ENCODE data around the gene MX1. TPM values are rescaled to one million over a fixed set of nuclear protein-coding genes. Genes with fewer than 3 reads are reported as not detected.

Gene MX1
- total RNA-seq, 4 donors from 2014 or later, result 20.2 to 40.3 (median 31.5) TPM

GRCh38 chr21:41393876-41394465, 32.1 kb upstream of the MX1 start:
- H3K4me3 ChIP-seq, result no peak overlapping the region
- H3K9me3 ChIP-seq, result peaks cover 0 to 6% (median 0%) of the 10 kb centered on the region in 3 donors
- no peak overlapping the region for H3K27ac ChIP-seq
- peaks cover 0 to 46% of the 10 kb centered on the region in 2 donors for H3K36me3 ChIP-seq
- TF ChIP-seq CTCF (IDR thresholded peaks at IDR 0.05) (no peak), POLR2AphosphoS5 (IDR thresholded peaks at IDR 0.05) (no peak), EP300 (IDR thresholded peaks at IDR 0.05) (no peak)
- peaks cover 15% of the 10 kb centered on the region for H3K27me3 ChIP-seq
- ATAC-seq, result no peak
- no peaks in the 10 kb centered on the region for H3K4me1 ChIP-seq
- 87 to 89% methylated on average over 5 to 8 of the region's 8 CpGs for WGBS, 2 donors (ENCODE audit: low coverage in 1 of 2)

- ATAC-seq, result peak; percentile 70
- no peak overlapping the region for H3K27ac ChIP-seq
- peaks cover 20% of the 10 kb centered on the region for H3K27me3 ChIP-seq
- WGBS, 2 donors (ENCODE audit: low coverage in 1 of 2), result 75 to 76% methylated on average over 4 of the region's 7 CpGs
- no peak overlapping the region for H3K4me3 ChIP-seq
- H3K9me3 ChIP-seq, result no peaks in the 10 kb centered on the region
- peaks cover 0 to 64% of the 10 kb centered on the region in 2 donors for H3K36me3 ChIP-seq
- no peak for TF ChIP-seq POLR2AphosphoS5 (IDR thresholded peaks at IDR 0.05)
- TF ChIP-seq POLR2A (IDR thresholded peaks at IDR 0.05), result no peak
- no peak for TF ChIP-seq CTCF (IDR thresholded peaks at IDR 0.05)
- TF ChIP-seq EP300 (IDR thresholded peaks at IDR 0.05), result no peak
- no peaks in the 10 kb centered on the region for H3K4me1 ChIP-seq
Measured at GRCh38 chr21:41396558-41397075, 29.4 kb upstream of the MX1 start.

GRCh38 chr21:41397471-41397891, 28.6 kb upstream of the MX1 start:
- Histone ChIP-seq H3K4me1 (no peaks in the 10 kb centered on the region), H3K27ac (no peak overlapping the region), H3K9me3 (no peaks in the 10 kb centered on the region), H3K4me3 (no peak overlapping the region), H3K36me3 (peaks cover 0 to 73% of the 10 kb centered on the region in 2 donors), H3K27me3 (peaks cover 20% of the 10 kb centered on the region)
- ATAC-seq, result no peak
- TF ChIP-seq POLR2AphosphoS5 (IDR thresholded peaks at IDR 0.05) (no peak), CTCF (IDR thresholded peaks at IDR 0.05) (no peak), POLR2A (IDR thresholded peaks at IDR 0.05) (no peak), EP300 (IDR thresholded peaks at IDR 0.05) (no peak)
- WGBS, 2 donors (ENCODE audit: low coverage in 1 of 2), result 53% methylated on average over 3 of the region's 7 CpGs; no CpG with 5 or more reads in 1 of the 2 donors

- WGBS, 2 donors (ENCODE audit: low coverage in 1 of 2), result 87 to 89% methylated on average over 4 of the region's 4 CpGs
- no peak for TF ChIP-seq CTCF (IDR thresholded peaks at IDR 0.05)
- H3K9me3 ChIP-seq, result no peaks in the 10 kb centered on the region
- no peak overlapping the region for H3K4me3 ChIP-seq
- peaks cover 19% of the 10 kb centered on the region for H3K27me3 ChIP-seq
- H3K4me1 ChIP-seq, result no peaks in the 10 kb centered on the region
- ATAC-seq, result no peak
- H3K36me3 ChIP-seq, result peaks cover 0 to 81% of the 10 kb centered on the region in 2 donors
- H3K27ac ChIP-seq, result no peak overlapping the region
Measured at GRCh38 chr21:41398251-41398650, 27.8 kb upstream of the MX1 start.

- no peaks in the 10 kb centered on the region for H3K4me1 ChIP-seq
- H3K36me3 ChIP-seq, result peaks cover 0 to 86% of the 10 kb centered on the region in 2 donors
- H3K27me3 ChIP-seq, result peaks cover 13% of the 10 kb centered on the region
- TF ChIP-seq EP300 (IDR thresholded peaks at IDR 0.05), result no peak
- TF ChIP-seq POLR2A (IDR thresholded peaks at IDR 0.05), result no peak
- TF ChIP-seq POLR2AphosphoS5 (IDR thresholded peaks at IDR 0.05), result no peak
- TF ChIP-seq CTCF (IDR thresholded peaks at IDR 0.05), result no peak
- ATAC-seq, result no peak
- H3K9me3 ChIP-seq, result no peaks in the 10 kb centered on the region
- no peak overlapping the region for H3K27ac ChIP-seq
- 89% methylated on average over 4 of the region's 16 CpGs; no CpG with 5 or more reads in 1 of the 2 donors for WGBS, 2 donors (ENCODE audit: low coverage in 1 of 2)
- no peak overlapping the region for H3K4me3 ChIP-seq
Measured at GRCh38 chr21:41398831-41399230, 27.2 kb upstream of the MX1 start.
